ENCODE measurements around the gene ZC3H15. TPM values are rescaled to one million over a fixed set of nuclear protein-coding genes. Genes with fewer than 3 reads are reported as not detected.
"Not testable (repeated sequence)": the region's sequence is repeated elsewhere in the genome, so short reads cannot be mapped to it uniquely, and the experiment has no call there.

The ZC3H15 gene
- total RNA-seq (2014; rRNA removed; shearing (Covaris generic)) (75.0 and 75.6 TPM in 2 replicates), polyA plus RNA-seq (2016; fragmentation: Nextera tagmentation; extraction: Ambion mirVana) (242 and 281 TPM in 2 replicates)
- long read RNA-seq, transcript ZC3H15-201 (10 exons, 2,138 nt): major isoform, 10 of 84 reads
- long read RNA-seq, partial matches to known transcripts: 67 of 84 reads
- long read RNA-seq, other reads (novel, unspliced or antisense): 7 of 84 reads

- Mint-ChIP-seq H3K4me1 (peaks cover 36% of the 10 kb centered on the region), H3K4me3 (peak within 1 kb of the TSS; percentile 98), H3K36me3 (ENCODE audit: low read depth) (no peaks in the 10 kb centered on the region), H3K27ac (peak within 1 kb of the TSS; percentile 99), H3K27me3 (ENCODE audit: insufficient read depth, low read depth, poor library complexity) (peaks cover 12% of the 10 kb centered on the region), H3K9me3 (no peaks in the 10 kb centered on the region)
- Histone ChIP-seq H2AFZ (peak within 1 kb of the TSS; percentile 76), H3K4me1 (ENCODE audit: insufficient read depth) (peaks cover 23% of the 10 kb centered on the region), H3K36me3 (ENCODE audit: insufficient read depth) (no peaks in the 10 kb centered on the region), H3K4me3 (peak within 1 kb of the TSS; percentile 95), H3K4me2 (peak within 1 kb of the TSS; percentile 94), H3K9me2 (ENCODE audit: insufficient read depth) (no peaks in the 10 kb centered on the region), H3F3A (replicated peaks; ENCODE audit: low read depth) (no peaks in the 10 kb centered on the region), H3K79me2 (replicated peaks; ENCODE audit: insufficient read depth) (peaks cover 56% of the 10 kb centered on the region), H3K27ac (ENCODE audit: low read depth) (peak within 1 kb of the TSS; percentile 97), H3K27me3 (ENCODE audit: insufficient read depth) (no peaks in the 10 kb centered on the region), H4K20me1 (replicated peaks; ENCODE audit: insufficient read depth) (peaks cover 35% of the 10 kb centered on the region)
- DNase-seq (ENCODE audit: low spot score): peak; percentile 96
- TF ChIP-seq CREB1 (CRISPR knock-in tag; IDR thresholded peaks at IDR 0.05; ENCODE audit: low read depth) (peak; percentile 81), STAT1 (IDR thresholded peaks at IDR 0.05; ENCODE audit: unreplicated experiment) (no peak), ETS1 (IDR thresholded peaks at IDR 0.05) (peak; percentile 90), POLR2AphosphoS5 (IDR thresholded peaks at IDR 0.05; ENCODE audit: low read depth) (peak; percentile 97)
- ATAC-seq: peak; percentile 92
Measured at GRCh38 chr2:186485871-186486650, at the start of gene ZC3H15. Gene ZC3H15 (plus strand): TSS chr2:186486260. CDS start chr2:186486383, 123 bp downstream.

- Mint-ChIP-seq H3K36me3 (ENCODE audit: low read depth) (peaks cover 42% of the 10 kb centered on the region), H3K4me3 (no peak overlapping the region), H3K27me3 (ENCODE audit: insufficient read depth, low read depth, poor library complexity) (peaks cover 8% of the 10 kb centered on the region), H3K4me1 (no peaks in the 10 kb centered on the region), H3K9me3 (peaks cover 31% of the 10 kb centered on the region), H3K27ac (no peak overlapping the region)
- no peak overlapping the region for H3K27ac ChIP-seq (ENCODE audit: low read depth)
- no peak for TF ChIP-seq ZNF114 (CRISPR knock-in tag; IDR thresholded peaks at IDR 0.05)
- no peak for TF ChIP-seq ETS1 (IDR thresholded peaks at IDR 0.05)
- no peak overlapping the region for H3K4me2 ChIP-seq
- no peak for ATAC-seq
- no peaks in the 10 kb centered on the region for H4K20me1 ChIP-seq (replicated peaks; ENCODE audit: insufficient read depth)
- H3K9me2 ChIP-seq (ENCODE audit: insufficient read depth): peaks cover 13% of the 10 kb centered on the region
- no peaks in the 10 kb centered on the region for H3F3A ChIP-seq (replicated peaks; ENCODE audit: low read depth)
- no peak overlapping the region for H3K4me3 ChIP-seq
- no peak overlapping the region for H2AFZ ChIP-seq
- H3K79me2 ChIP-seq (replicated peaks; ENCODE audit: insufficient read depth): no peaks in the 10 kb centered on the region
- 0 out of 2 replicates have a peak, but pooled peaks cover under 1% of the 10 kb centered on the region for H3K4me1 ChIP-seq (ENCODE audit: insufficient read depth)
- no peak for DNase-seq (ENCODE audit: low spot score)
- no peaks in the 10 kb centered on the region; the same call in 1 of the 2 replicates for H3K36me3 ChIP-seq (ENCODE audit: insufficient read depth)
- H3K27me3 ChIP-seq (ENCODE audit: insufficient read depth): no peaks in the 10 kb centered on the region
Measured at GRCh38 chr2:186437719-186438118, 48.3 kb upstream of the ZC3H15 start.

GRCh38 chr2:186439673-186440095 lies 46.4 kb upstream of the ZC3H15 start:
- DNase-seq (ENCODE audit: low spot score); H3K36me3 ChIP-seq (ENCODE audit: insufficient read depth); H3K27me3 Mint-ChIP-seq (ENCODE audit: insufficient read depth, low read depth, poor library complexity); H3K4me3 Mint-ChIP-seq; H3K4me1 Mint-ChIP-seq; H2AFZ ChIP-seq; H3K27ac ChIP-seq (ENCODE audit: low read depth); H3K4me3 ChIP-seq; H3F3A ChIP-seq (replicated peaks; ENCODE audit: low read depth); H3K79me2 ChIP-seq (replicated peaks; ENCODE audit: insufficient read depth); ATAC-seq; H3K27me3 ChIP-seq (ENCODE audit: insufficient read depth); H3K4me2 ChIP-seq; H4K20me1 ChIP-seq (replicated peaks; ENCODE audit: insufficient read depth); H3K27ac Mint-ChIP-seq; H3K4me1 ChIP-seq (ENCODE audit: insufficient read depth): not testable (repeated sequence)
- H3K9me2 ChIP-seq (ENCODE audit: insufficient read depth): peaks cover 11% of the 10 kb centered on the region
- Mint-ChIP-seq H3K9me3 (peaks cover 31% of the 10 kb centered on the region), H3K36me3 (ENCODE audit: low read depth) (peaks cover 42% of the 10 kb centered on the region)

Data from GM23338 (cell line).